ENCODE measurements around the gene MST1R. TPM values are rescaled to one million over a fixed set of nuclear protein-coding genes. Genes with fewer than 3 reads are reported as not detected.

The MST1R gene
- total RNA-seq, 1 donor from 2014 or later, result 1.2 TPM

- intact Hi-C loops (cut with DNase I), result no loop called here
- no peak for DNase-seq (ENCODE audit: low spot score)
Measured at GRCh38 chr3:49882166-49882565, 21.5 kb downstream of the MST1R start.

GRCh38 chr3:49880581-49881315 is 22.9 kb downstream of the MST1R start:
- DNase-seq (ENCODE audit: low spot score), result no peak
- intact Hi-C loops (cut with DNase I), result no loop called here

GRCh38 chr3:49879721-49880120 is 24.0 kb downstream of the MST1R start:
- intact Hi-C loops (cut with DNase I), result no loop called here
- no peak for DNase-seq (ENCODE audit: low spot score)

- intact Hi-C loops (cut with DNase I), result no loop called here
- no peak for DNase-seq (ENCODE audit: low spot score)
Measured at GRCh38 chr3:49878686-49879085, 25.0 kb downstream of the MST1R start.

- DNase-seq (ENCODE audit: low spot score), result no peak
- intact Hi-C loops (cut with DNase I), result no loop called here
Measured at GRCh38 chr3:49877716-49878115, 26.0 kb downstream of the MST1R start.

- DNase-seq (ENCODE audit: low spot score), result no peak
Measured at GRCh38 chr3:49876567-49876966, 27.1 kb downstream of the MST1R start.

GRCh38 chr3:49873623-49874022 is 30.1 kb downstream of the MST1R start:
- intact Hi-C loops (cut with DNase I), result no loop called here
- no peak for DNase-seq (ENCODE audit: low spot score)

More at GRCh38 chr3:49876567-49876966, 27.1 kb downstream of the MST1R start:
- intact Hi-C loops (cut with DNase I), result no loop called here

GRCh38 chr3:49872801-49873281 is 30.8 kb downstream of the MST1R start:
- no peak for DNase-seq (ENCODE audit: low spot score)
- intact Hi-C loops (cut with DNase I), result no loop called here

- intact Hi-C loops (cut with DNase I), result no loop called here
- no peak for DNase-seq (ENCODE audit: low spot score)
Measured at GRCh38 chr3:49871531-49872153, 32.0 kb downstream of the MST1R start.

- no peak for DNase-seq (ENCODE audit: low spot score)
- intact Hi-C loops (cut with DNase I), result no loop called here
Measured at GRCh38 chr3:49869525-49870126, 34.0 kb downstream of the MST1R start, which contains the start of gene CAMKV. TSS of gene CAMKV (minus strand) at chr3:49869906. CDS start at chr3:49862388, 7,518 bp downstream.

GRCh38 chr3:49868862-49869466 is 34.7 kb downstream of the MST1R start:
- DNase-seq (ENCODE audit: low spot score), result no peak

GRCh38 chr3:49867871-49868321 is 35.8 kb downstream of the MST1R start:
- no peak for DNase-seq (ENCODE audit: low spot score)
- intact Hi-C loops (cut with DNase I), result no loop called here

More at GRCh38 chr3:49868862-49869466, 34.7 kb downstream of the MST1R start:
- intact Hi-C loops (cut with DNase I), result no loop called here

- intact Hi-C loops (cut with DNase I), result no loop called here
- no peak for DNase-seq (ENCODE audit: low spot score)
Measured at GRCh38 chr3:49867400-49867799, 36.3 kb downstream of the MST1R start.

GRCh38 chr3:49865198-49865784 is 38.4 kb downstream of the MST1R start:
- intact Hi-C loops (cut with DNase I), result no loop called here
- no peak for DNase-seq (ENCODE audit: low spot score)

GRCh38 chr3:49864505-49864904 is 39.2 kb downstream of the MST1R start:
- no peak for DNase-seq (ENCODE audit: low spot score)
- intact Hi-C loops (cut with DNase I), result no loop called here

- DNase-seq (ENCODE audit: low spot score), result no peak
- intact Hi-C loops (cut with DNase I), result loop anchor here (2.0 kb wide), 1 partner anchor 21 kb away; no protein-coding TSS in a partner anchor
Measured at GRCh38 chr3:49859576-49860305, 43.9 kb downstream of the MST1R start.

- peak; percentile 97 for DNase-seq (ENCODE audit: low spot score)
- intact Hi-C loops (cut with DNase I), result no loop called here
Measured at GRCh38 chr3:49856181-49857005, 47.3 kb downstream of the MST1R start, which contains the start of gene TRAIP. TSS of gene TRAIP (minus strand) at chr3:49856564. CDS start at chr3:49856453, 111 bp downstream.

- no peak for DNase-seq (ENCODE audit: low spot score)
- intact Hi-C loops (cut with DNase I), result no loop called here
Measured at GRCh38 chr3:49855662-49856061, 48.0 kb downstream of the MST1R start.
